Measurements from ENCODE around the gene SERINC5.

DNA sequence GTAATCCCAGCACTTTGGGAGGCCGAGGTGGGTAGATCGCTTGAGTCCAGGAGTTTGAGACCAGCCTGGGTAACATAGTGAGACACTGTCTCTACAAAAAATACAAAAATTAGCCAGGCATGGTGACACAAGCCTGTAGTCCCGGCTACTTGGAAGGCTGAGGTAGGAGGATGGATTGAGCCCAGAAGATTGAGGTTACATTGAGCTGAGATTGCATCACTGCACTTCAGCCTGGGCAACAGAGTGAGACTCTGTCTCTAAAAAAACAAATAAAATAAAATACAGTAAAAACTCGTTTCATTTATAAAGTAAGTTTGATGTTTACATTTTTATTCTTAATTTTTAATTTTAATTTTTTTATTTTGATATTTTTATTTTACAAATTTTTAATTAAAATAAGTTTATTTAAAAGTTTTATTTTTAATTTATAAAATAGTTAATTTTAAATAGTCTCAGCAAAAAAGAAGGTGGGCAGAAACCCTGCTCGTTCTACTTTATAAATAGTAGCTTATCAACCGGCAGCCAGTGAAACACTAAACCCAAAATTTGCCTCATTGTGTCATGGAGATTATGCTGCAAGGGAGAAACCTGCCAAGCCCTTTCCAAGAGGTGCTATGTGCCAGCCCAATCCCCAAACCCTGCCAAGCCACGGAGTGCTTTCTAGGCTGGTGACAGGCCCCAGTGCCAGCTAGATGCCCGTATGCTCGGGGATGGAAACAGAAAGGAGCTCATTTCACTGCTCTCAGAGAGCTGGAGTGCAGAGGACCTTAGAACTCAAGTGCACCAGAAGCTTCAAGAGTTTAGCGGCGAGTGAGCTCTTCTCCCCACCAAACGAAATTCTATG is 38.9 kb downstream of the SERINC5 start:
- TF ChIP-seq, protein P1, sequence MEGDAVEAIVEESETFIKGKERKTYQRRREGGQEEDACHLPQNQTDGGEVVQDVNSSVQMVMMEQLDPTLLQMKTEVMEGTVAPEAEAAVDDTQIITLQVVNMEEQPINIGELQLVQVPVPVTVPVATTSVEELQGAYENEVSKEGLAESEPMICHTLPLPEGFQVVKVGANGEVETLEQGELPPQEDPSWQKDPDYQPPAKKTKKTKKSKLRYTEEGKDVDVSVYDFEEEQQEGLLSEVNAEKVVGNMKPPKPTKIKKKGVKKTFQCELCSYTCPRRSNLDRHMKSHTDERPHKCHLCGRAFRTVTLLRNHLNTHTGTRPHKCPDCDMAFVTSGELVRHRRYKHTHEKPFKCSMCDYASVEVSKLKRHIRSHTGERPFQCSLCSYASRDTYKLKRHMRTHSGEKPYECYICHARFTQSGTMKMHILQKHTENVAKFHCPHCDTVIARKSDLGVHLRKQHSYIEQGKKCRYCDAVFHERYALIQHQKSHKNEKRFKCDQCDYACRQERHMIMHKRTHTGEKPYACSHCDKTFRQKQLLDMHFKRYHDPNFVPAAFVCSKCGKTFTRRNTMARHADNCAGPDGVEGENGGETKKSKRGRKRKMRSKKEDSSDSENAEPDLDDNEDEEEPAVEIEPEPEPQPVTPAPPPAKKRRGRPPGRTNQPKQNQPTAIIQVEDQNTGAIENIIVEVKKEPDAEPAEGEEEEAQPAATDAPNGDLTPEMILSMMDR (IDR thresholded peaks at IDR 0.05): no peak
- TF ChIP-seq POLR2A (IDR thresholded peaks at IDR 0.05): no peak

Data from testis (tissue), 2 donors.